ENCODE data around the gene VPS4A.

Gene VPS4A

DNA sequence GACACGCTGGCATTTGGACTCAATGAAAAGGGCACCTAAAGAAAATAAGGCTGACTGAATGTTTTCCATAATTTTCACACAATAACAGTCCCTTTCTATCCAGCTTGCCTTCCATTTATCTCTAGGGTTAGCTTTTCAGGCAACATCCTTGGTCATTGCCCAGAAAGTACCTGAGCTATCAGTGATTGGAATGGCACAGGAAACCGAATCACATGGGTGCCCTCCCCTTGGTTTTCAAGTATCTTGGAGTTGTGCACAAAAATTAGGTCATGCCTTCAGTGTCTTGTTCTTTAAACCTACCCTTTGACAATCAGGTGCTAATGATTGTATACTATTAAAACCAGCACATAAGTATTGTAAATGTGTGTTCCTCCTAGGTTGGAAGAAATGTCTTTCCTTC is 3.3 kb upstream of the VPS4A start:
- Histone ChIP-seq H3K9me3 (no peaks in the 10 kb centered on the region), H3K36me3 (no peaks in the 10 kb centered on the region), H3K4me1 (ENCODE audit: control insufficient read depth in 1 of 2, insufficient read depth in 1 of 2, low read depth in 1 of 2, low read length in 1 of 2) (peaks cover 14 to 17% of the 10 kb centered on the region in 2 experiments), H3K4me3 (ENCODE audit: low read depth in 1 of 2, low read length in 1 of 2) (no peak overlapping the region), H3K27ac (no peak overlapping the region), H3K27me3 (no peaks in the 10 kb centered on the region)
- TF ChIP-seq, protein P1, sequence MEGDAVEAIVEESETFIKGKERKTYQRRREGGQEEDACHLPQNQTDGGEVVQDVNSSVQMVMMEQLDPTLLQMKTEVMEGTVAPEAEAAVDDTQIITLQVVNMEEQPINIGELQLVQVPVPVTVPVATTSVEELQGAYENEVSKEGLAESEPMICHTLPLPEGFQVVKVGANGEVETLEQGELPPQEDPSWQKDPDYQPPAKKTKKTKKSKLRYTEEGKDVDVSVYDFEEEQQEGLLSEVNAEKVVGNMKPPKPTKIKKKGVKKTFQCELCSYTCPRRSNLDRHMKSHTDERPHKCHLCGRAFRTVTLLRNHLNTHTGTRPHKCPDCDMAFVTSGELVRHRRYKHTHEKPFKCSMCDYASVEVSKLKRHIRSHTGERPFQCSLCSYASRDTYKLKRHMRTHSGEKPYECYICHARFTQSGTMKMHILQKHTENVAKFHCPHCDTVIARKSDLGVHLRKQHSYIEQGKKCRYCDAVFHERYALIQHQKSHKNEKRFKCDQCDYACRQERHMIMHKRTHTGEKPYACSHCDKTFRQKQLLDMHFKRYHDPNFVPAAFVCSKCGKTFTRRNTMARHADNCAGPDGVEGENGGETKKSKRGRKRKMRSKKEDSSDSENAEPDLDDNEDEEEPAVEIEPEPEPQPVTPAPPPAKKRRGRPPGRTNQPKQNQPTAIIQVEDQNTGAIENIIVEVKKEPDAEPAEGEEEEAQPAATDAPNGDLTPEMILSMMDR (IDR thresholded peaks at IDR 0.05) = no peak

DNA sequence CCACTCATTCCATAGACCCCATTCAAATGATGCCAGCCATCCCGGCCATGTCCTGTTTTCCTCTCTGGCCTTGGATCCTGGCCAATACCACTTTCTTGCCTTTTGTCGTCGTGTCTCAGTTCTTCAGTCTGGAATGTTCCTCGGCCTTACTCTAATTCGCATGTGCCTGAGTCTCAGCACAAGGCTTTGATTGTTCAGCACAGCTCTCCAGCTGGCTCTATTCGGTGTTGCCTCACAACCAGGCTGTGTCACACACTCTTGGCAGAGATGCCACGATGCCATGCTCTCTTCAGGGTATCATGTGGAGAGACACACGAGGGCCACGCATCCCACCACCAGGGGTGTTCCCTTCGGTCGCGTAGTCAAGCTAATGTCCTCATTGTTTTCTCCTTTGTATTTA is 1.8 kb upstream of the VPS4A start:
- Histone ChIP-seq H3K9me3 (no peaks in the 10 kb centered on the region), H3K4me1 (ENCODE audit: control insufficient read depth in 1 of 2, insufficient read depth in 1 of 2, low read depth in 1 of 2, low read length in 1 of 2) (peaks cover 14 to 17% of the 10 kb centered on the region in 2 experiments), H3K4me3 (ENCODE audit: low read depth in 1 of 2, low read length in 1 of 2) (no peak overlapping the region), H3K27ac (no peak overlapping the region), H3K27me3 (no peaks in the 10 kb centered on the region), H3K36me3 (peaks cover 4% of the 10 kb centered on the region)
- TF ChIP-seq, protein P1 (IDR thresholded peaks at IDR 0.05) = no peak

DNA sequence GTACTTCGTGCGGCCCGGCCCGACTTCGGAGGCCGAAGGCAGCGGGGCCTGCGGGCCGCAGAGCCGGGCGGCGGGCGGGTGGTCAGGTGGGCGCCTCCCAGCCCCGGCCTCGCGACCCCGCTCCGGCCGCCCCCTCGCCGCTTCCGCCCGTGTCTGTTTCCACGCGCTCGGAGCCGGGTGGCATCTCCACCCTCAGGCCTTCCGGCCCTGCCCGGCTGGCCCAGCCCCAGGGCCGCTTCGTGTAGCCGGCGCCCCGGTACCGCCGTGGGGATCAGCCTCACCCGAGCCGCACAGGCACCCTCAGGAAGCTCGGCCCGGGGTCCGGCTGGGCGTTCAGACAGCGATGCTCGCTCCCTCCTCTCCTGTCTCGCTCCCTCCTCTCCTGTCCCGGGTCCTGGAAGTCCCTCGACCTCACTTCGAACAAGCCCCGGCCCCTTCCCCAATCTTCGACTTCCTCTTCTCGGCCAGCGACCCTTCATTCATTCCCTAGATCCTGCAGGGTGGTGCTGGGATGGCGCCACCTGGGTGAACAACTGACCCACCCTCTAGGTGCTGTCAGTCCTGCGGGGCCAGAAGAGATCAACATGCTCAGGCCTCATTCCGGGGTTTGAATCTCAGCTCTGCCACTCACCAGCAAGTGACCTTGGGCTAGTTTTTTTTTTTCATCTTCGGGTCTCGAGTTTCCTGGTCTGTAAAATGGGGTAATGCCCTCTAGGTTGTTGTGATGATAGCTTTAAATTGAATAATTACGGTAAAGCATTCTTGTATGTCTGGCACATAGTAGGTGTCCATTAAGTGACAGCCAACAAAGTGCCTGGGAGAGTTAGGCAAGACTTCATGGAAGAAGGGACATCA is 610 bp downstream of the VPS4A start:
- Histone ChIP-seq H3K27me3 (no peaks in the 10 kb centered on the region), H3K27ac (peak overlapping the region; percentile 88), H3K4me1 (ENCODE audit: control insufficient read depth in 1 of 2, insufficient read depth in 1 of 2, low read depth in 1 of 2, low read length in 1 of 2) (peaks cover 14 to 17% of the 10 kb centered on the region in 2 experiments), H3K4me3 (ENCODE audit: low read depth in 1 of 2, low read length in 1 of 2) (peak overlapping the region; percentile 62 to 71), H3K9me3 (no peaks in the 10 kb centered on the region), H3K36me3 (peaks cover 27% of the 10 kb centered on the region)
- TF ChIP-seq, protein P1 (IDR thresholded peaks at IDR 0.05) = no peak

DNA sequence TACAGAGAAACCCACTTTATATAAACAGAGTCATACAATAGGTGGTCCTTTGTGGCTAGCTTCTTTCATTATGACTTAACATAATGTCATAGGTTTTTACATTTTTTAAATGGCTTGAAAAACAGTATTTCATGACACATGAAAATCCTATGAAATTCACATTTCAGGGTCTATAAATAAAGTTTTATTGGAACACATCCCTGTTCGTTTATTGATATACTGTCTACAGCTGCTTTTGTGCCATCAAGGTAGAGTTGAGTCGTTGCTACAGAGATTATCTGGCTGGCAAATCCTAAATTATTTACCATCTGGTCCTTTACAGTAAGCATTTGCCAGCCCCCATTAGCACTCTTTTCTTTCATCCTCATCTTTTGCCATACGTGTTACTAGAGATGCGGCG is 2.3 kb downstream of the VPS4A start:
- Histone ChIP-seq H3K27me3 (no peaks in the 10 kb centered on the region), H3K36me3 (peaks cover 42% of the 10 kb centered on the region), H3K9me3 (no peaks in the 10 kb centered on the region), H3K27ac (no peak overlapping the region), H3K4me3 (ENCODE audit: low read depth in 1 of 2, low read length in 1 of 2) (no peak overlapping the region), H3K4me1 (ENCODE audit: control insufficient read depth in 1 of 2, insufficient read depth in 1 of 2, low read depth in 1 of 2, low read length in 1 of 2) (peaks cover 14 to 17% of the 10 kb centered on the region in 2 experiments)
- TF ChIP-seq, protein P1 (IDR thresholded peaks at IDR 0.05) = no peak

DNA sequence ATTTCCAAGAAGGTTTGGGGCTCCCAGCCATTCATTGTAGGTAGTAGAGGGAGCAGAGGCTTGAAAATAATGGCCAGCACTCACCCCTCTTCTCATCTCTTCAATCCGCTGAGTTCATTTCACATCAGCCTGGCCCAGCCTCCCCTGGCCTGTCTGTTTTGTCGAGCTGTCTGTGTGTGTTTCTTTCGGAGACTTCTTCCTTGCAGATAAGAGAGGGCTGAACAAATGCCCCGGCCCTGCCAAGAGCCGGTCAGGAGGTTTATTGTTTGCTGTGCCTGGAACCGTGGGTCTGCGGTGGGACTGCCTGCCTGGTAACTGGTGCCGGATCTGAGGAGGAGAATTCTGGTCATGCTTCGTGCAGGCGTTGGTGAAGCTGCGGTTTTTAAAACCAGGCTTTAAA is 3.4 kb downstream of the VPS4A start:
- peaks cover 53% of the 10 kb centered on the region for H3K36me3 ChIP-seq
- no peaks in the 10 kb centered on the region for H3K27me3 ChIP-seq
- no peaks in the 10 kb centered on the region for H3K9me3 ChIP-seq
- peaks cover 14 to 17% of the 10 kb centered on the region in 2 experiments for H3K4me1 ChIP-seq (ENCODE audit: control insufficient read depth in 1 of 2, insufficient read depth in 1 of 2, low read depth in 1 of 2, low read length in 1 of 2)
- no peak overlapping the region for H3K4me3 ChIP-seq (ENCODE audit: low read depth in 1 of 2, low read length in 1 of 2)
- no peak overlapping the region for H3K27ac ChIP-seq
- TF ChIP-seq, protein P1 (IDR thresholded peaks at IDR 0.05) = no peak

Data from neutrophil (primary cell).